GM23248 (cell line): ENCODE results near the gene GPNMB. TPM values are rescaled to one million over a fixed set of nuclear protein-coding genes. Genes with fewer than 3 reads are reported as not detected.

ENCODE experiments used
- DNase-seq: peaks from one replicate; pipeline ENCODE4 v3.0.0-alpha.2; 2015
- H2AFZ ChIP-seq: fragments of 200-600 bp; sonication (generic); 2 replicates; pipeline ENCODE4 v1.6.1; 2016; ENCODE audit warnings: antibody characterized with exemption
- H3F3A ChIP-seq: fragments of 200-600 bp; sonication (generic); 2 replicates; pipeline ENCODE4 v1.6.1; 2016; ENCODE audit warnings: mild to moderate bottlenecking, antibody characterized with exemption, mixed run types; ENCODE audit not compliant: insufficient read depth
- H3K27ac ChIP-seq: fragments of 200-600 bp; sonication (generic); 2 replicates; pipeline ENCODE4 v1.5.1; 2016; ENCODE audit warnings: mild to moderate bottlenecking
- H3K27me3 ChIP-seq: fragments of 200-600 bp; sonication (generic); replicated peaks from 2 replicates; pipeline ENCODE4 v1.6.1; 2016; ENCODE audit warnings: mild to moderate bottlenecking; ENCODE audit not compliant: insufficient read depth
- H3K36me3 ChIP-seq: fragments of 200-600 bp; sonication (generic); 2 replicates; pipeline ENCODE4 v1.6.1; 2016; ENCODE audit warnings: low read depth, mild to moderate bottlenecking
- H3K4me1 ChIP-seq: fragments of 200-600 bp; sonication (generic); 2 replicates; pipeline ENCODE4 v1.6.1; 2016; ENCODE audit warnings: mild to moderate bottlenecking; ENCODE audit not compliant: insufficient read depth
- H3K4me2 ChIP-seq: fragments of 200-600 bp; sonication (generic); one replicate; pipeline ENCODE4 v1.6.1; 2016; ENCODE audit warnings: mild to moderate bottlenecking; ENCODE audit not compliant: unreplicated experiment
- H3K4me3 ChIP-seq: fragments of 200-600 bp; sonication (generic); 2 replicates; pipeline ENCODE4 v1.5.1; 2016; ENCODE audit warnings: mild to moderate bottlenecking
- H3K79me2 ChIP-seq: fragments of 200-600 bp; sonication (generic); 2 replicates; pipeline ENCODE4 v1.6.1; 2016; ENCODE audit warnings: mild to moderate bottlenecking; ENCODE audit not compliant: insufficient read depth
- H3K9ac ChIP-seq: fragments of 200-600 bp; sonication (generic); 2 replicates; pipeline ENCODE4 v1.6.1; 2016; ENCODE audit warnings: mild to moderate bottlenecking
- H3K9me2 ChIP-seq: fragments of 200-600 bp; sonication (generic); 2 replicates; pipeline ENCODE4 v1.6.1; 2016; ENCODE audit warnings: mixed run types, mild to moderate bottlenecking, moderate library complexity; ENCODE audit not compliant: insufficient read depth
- H3K9me3 ChIP-seq: fragments of 200-600 bp; sonication (generic); one replicate; pipeline ENCODE4 v1.6.1; 2017; ENCODE audit warnings: low read depth
- H4K20me1 ChIP-seq: fragments of 200-600 bp; sonication (generic); 2 replicates; pipeline ENCODE4 v1.6.0; 2016; ENCODE audit not compliant: insufficient read depth
- EZH2 ChIP-seq: fragments of 200-600 bp; sonication (generic); IDR thresholded peaks from 2 replicates; pipeline ENCODE4 v1.6.1; 2018; ENCODE audit warnings: antibody characterized with exemption, mild to moderate bottlenecking; ENCODE audit not compliant: insufficient read depth, poor library complexity, severe bottlenecking
- EZH2phosphoT487 ChIP-seq: fragments of 200-600 bp; sonication (generic); IDR thresholded peaks from 2 replicates; pipeline ENCODE4 v1.6.1; 2018; ENCODE audit warnings: antibody characterized with exemption, moderate library complexity, mild to moderate bottlenecking, low read depth; ENCODE audit not compliant: insufficient read depth
- WGBS, 2 experiments: methylation state at CpG; one replicate each; pipeline ENCODE4 v1.1.6; 2015 to 2017; ENCODE audit warnings: low lambda C conversion rate in 2 of 2, low coverage in 1 of 2; ENCODE audit errors: missing lambda C conversion rate in 2 of 2; 5-methylcytosine and 5-hydroxymethylcytosine counted together
- in situ Hi-C: fragments of 300-500 bp; cut with MboI; formaldehyde crosslinking; loops from 2 replicates; pipeline ENCODE4 v1.15.0; 2020
- polyA plus RNA-seq: library from polyadenylated mRNA; unstranded; fragments of >200 nt; fragmentation: Nextera tagmentation; extraction: Ambion mirVana; gene quantifications from 2 replicates; pipeline ENCODE4 v1.2.1, GENCODE V29; 2016
- total RNA-seq: library from RNA; depleted of rRNA; stranded (reverse); fragments of >200 nt; shearing (Covaris generic); gene quantifications from 2 replicates; pipeline ENCODE4 v1.2.3, GENCODE V29; 2014

GPNMB gene
- total and polyA plus RNA-seq, 2 experiments from 2014 or later, result 38.2 to 43.2 TPM

- in situ Hi-C loops, result no loop called here
- 81 to 85% methylated on average over 9 of the region's 9 CpGs for WGBS, 2 experiments
- no peaks in the 10 kb centered on the region for H3F3A ChIP-seq
- H3K4me1 ChIP-seq, result no peaks in the 10 kb centered on the region
- TF ChIP-seq EZH2phosphoT487 (no peak), EZH2 (no peak)
- H3K9me3 ChIP-seq, result no peaks in the 10 kb centered on the region
- no peak for DNase-seq
- H3K4me3 ChIP-seq, result no peak overlapping the region
- no peaks in the 10 kb centered on the region for H3K36me3 ChIP-seq
- H3K4me2 ChIP-seq, result no peak overlapping the region
- H3K9me2 ChIP-seq, result no peaks in the 10 kb centered on the region
- H2AFZ ChIP-seq, result no peak overlapping the region
- no peak overlapping the region for H3K9ac ChIP-seq
- no peaks in the 10 kb centered on the region for H4K20me1 ChIP-seq
- H3K27ac ChIP-seq, result no peak overlapping the region
- no peaks in the 10 kb centered on the region for H3K27me3 ChIP-seq
- H3K79me2 ChIP-seq, result no peaks in the 10 kb centered on the region
Observed at GRCh38 chr7:23290993-23291392, 44.4 kb downstream of the GPNMB start.

- Histone ChIP-seq H3K9me2 (no peaks in the 10 kb centered on the region), H3K9me3 (no peaks in the 10 kb centered on the region), H3K4me2 (no peak overlapping the region), H2AFZ (no peak overlapping the region), H3K27me3 (no peaks in the 10 kb centered on the region), H3K9ac (no peak overlapping the region), H4K20me1 (no peaks in the 10 kb centered on the region), H3K79me2 (no peaks in the 10 kb centered on the region), H3K4me1 (no peaks in the 10 kb centered on the region), H3F3A (no peaks in the 10 kb centered on the region), H3K27ac (no peak overlapping the region), H3K4me3 (no peak overlapping the region), H3K36me3 (no peaks in the 10 kb centered on the region)
- in situ Hi-C loops, result no loop called here
- DNase-seq, result no peak
- 70 to 87% methylated on average over 3 of the region's 3 CpGs for WGBS, 2 experiments
- no peak for TF ChIP-seq EZH2phosphoT487
- TF ChIP-seq EZH2, result no peak
Observed at GRCh38 chr7:23291957-23292560, 45.5 kb downstream of the GPNMB start.

DNA sequence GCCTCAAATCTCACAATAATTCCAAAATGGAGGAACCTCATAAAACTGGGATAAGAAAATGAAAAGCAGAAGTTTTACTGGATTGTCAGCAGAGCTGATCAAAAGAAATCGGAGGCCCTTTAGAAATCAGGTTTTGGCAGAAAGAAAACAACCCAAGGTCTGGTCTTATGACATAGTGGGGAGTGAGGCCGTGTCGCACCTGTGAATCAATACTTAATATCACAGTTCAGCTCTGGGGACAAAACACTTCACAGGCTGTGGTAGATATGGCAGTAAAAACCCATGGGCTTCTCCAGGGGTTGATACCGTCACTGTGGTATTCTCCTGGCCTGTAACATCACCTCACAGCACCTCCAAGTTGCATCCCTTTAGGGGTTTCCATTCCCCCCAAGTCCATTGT is 46.0 kb downstream of the GPNMB start:
- in situ Hi-C loops, result no loop called here
- H3K4me3 ChIP-seq, result no peak overlapping the region
- no peak overlapping the region for H3K27ac ChIP-seq

GRCh38 chr7:23293500-23294073 is 47.0 kb downstream of the GPNMB start:
- Histone ChIP-seq H3K79me2 (no peaks in the 10 kb centered on the region), H3K27me3 (no peaks in the 10 kb centered on the region), H3K27ac (no peak overlapping the region), H2AFZ (no peak overlapping the region), H4K20me1 (no peaks in the 10 kb centered on the region), H3K9me2 (no peaks in the 10 kb centered on the region), H3F3A (peaks cover 5% of the 10 kb centered on the region), H3K9me3 (no peaks in the 10 kb centered on the region), H3K4me2 (no peak overlapping the region), H3K4me1 (peaks cover 7% of the 10 kb centered on the region), H3K9ac (no peak overlapping the region), H3K36me3 (no peaks in the 10 kb centered on the region), H3K4me3 (no peak overlapping the region)
- in situ Hi-C loops, result no loop called here
- TF ChIP-seq EZH2 (no peak), EZH2phosphoT487 (no peak)
- 83 to 87% methylated on average over 12 of the region's 12 CpGs for WGBS, 2 experiments
- DNase-seq, result no peak

More for the DNA sequence above, 46.0 kb downstream of the GPNMB start:
- Histone ChIP-seq H3K9me2 (no peaks in the 10 kb centered on the region), H3K4me1 (no peaks in the 10 kb centered on the region), H3K36me3 (no peaks in the 10 kb centered on the region), H3K79me2 (no peaks in the 10 kb centered on the region), H3K9ac (no peak overlapping the region), H2AFZ (no peak overlapping the region), H3F3A (no peaks in the 10 kb centered on the region), H3K9me3 (no peaks in the 10 kb centered on the region), H3K4me2 (no peak overlapping the region), H3K27me3 (no peaks in the 10 kb centered on the region), H4K20me1 (no peaks in the 10 kb centered on the region)
- no peak for TF ChIP-seq EZH2phosphoT487
- TF ChIP-seq EZH2, result no peak
- WGBS, 2 experiments, result 73 to 76% methylated on average over 4 of the region's 4 CpGs
- DNase-seq, result no peak
